GM12872 (cell line): Measurements from ENCODE around the gene CERS1.

Experiments used
- TF ChIP-seq, protein P1 (sequence below): IDR thresholded peaks from 3 replicates; pipeline ENCODE4 v1.5.1; 2011; ENCODE audit warnings: low read depth, mild to moderate bottlenecking, low read length, moderate library complexity; ENCODE audit not compliant: insufficient read depth

CERS1 gene

DNA sequence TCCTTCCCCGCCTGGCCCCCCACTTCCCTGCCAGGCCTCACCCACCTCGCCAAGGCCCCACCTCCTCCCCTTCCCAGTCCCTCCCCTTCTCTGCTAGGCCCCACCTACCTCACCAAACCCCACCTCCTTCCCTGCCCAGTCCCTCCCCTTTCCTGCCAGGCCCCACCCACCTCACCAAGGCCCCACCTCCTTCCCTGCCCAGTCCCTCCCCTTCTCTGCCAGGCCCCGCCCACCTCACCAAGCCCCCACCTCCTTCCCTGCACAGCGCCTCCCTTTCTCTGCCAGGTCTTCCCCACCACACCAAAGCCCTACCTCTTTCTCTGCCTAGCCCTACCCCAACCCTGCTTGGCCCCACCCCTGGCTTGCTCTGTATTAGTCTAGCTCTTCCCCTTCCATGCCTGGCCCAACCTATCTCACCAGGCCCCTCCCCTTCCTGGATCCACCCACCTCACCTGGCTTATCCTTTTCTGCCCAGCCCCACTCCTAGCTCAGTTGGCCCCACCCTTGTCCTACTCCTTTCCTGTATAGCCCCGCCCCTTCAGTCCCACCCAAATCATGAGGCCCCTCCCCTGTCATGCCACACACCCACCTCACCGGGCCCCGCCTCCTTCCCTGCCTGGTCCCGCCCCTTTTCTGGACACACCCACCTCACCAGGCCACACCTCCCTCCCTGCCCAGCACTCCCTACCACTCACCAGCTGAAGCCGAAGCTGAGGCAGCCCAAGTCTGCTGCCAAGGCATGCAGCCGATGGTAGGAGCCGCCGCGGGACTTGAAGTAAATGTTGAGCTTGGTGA, 16.2 kb downstream of the CERS1 start:
- TF ChIP-seq, protein P1, sequence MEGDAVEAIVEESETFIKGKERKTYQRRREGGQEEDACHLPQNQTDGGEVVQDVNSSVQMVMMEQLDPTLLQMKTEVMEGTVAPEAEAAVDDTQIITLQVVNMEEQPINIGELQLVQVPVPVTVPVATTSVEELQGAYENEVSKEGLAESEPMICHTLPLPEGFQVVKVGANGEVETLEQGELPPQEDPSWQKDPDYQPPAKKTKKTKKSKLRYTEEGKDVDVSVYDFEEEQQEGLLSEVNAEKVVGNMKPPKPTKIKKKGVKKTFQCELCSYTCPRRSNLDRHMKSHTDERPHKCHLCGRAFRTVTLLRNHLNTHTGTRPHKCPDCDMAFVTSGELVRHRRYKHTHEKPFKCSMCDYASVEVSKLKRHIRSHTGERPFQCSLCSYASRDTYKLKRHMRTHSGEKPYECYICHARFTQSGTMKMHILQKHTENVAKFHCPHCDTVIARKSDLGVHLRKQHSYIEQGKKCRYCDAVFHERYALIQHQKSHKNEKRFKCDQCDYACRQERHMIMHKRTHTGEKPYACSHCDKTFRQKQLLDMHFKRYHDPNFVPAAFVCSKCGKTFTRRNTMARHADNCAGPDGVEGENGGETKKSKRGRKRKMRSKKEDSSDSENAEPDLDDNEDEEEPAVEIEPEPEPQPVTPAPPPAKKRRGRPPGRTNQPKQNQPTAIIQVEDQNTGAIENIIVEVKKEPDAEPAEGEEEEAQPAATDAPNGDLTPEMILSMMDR = no peak

DNA sequence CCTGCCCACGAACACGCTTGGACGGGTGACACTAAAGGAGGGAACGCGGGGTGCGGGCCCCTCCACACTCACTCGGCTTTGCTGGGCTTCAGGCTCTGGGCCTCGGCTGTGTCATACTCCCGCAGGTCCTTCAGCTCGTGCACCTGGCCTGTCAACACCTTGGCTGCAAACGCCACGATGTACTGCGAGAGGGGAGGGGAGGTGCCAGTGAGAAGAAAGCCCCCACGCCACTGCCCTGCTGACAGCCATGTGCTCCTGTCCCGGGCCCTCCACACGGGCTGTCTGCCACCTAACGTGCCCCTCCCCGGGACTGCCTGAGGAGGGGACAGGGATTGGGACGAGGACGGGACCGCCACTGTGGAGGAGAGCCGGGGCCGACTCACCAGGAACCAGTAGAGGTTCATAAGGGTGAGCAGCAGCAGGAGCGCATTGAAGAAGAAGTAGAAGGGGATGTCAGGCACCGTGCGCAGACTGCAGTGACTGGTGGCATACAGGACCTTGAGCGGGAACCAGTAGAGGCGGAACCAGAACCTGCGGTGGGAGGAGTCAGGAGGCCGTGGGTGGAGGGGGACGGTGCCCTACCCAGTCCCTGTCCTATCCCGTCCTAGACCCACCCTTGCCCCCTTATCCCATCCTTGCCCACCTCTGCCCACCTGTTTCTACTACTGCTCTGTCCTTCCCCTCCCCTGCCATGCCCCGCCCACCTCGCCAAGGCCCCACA, 16.9 kb downstream of the CERS1 start:
- TF ChIP-seq, protein P1 = no peak

DNA sequence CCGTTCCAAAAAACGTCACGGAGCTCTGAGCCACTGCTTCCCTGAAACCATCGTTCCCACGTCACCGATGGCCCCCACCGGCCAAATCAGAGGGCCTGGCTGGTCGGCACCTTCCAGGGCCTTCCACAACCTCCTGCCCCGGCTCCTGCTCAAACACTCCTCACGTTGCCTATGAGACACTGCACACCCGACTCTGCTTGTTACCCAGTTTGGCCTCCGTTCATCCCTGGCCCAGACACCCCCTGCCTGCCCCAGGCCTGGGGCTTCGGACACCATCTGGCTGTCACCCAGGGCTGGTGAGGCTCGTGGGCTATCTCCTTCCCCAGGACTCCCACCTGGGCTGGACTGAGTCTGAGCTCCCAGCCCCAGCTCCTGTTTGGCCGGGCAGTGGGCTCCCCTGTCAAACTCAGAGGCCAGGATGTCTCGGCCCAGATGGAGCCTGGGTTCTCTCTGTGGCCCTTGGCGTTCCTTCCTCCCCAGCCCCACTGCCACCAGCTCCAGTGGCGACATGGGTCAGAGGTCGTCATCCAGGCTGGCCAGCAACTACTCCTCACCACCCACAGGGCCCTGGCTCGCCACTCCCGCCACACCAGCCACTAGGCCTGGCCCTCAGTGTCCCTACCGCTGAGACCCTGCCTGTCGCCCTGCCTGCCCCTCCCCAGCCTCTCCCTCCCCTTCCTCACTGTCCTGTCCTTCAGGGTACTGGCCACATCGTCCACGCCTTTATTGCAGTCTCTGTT, 17.7 kb downstream of the CERS1 start:
- TF ChIP-seq, protein P1 = no peak

DNA sequence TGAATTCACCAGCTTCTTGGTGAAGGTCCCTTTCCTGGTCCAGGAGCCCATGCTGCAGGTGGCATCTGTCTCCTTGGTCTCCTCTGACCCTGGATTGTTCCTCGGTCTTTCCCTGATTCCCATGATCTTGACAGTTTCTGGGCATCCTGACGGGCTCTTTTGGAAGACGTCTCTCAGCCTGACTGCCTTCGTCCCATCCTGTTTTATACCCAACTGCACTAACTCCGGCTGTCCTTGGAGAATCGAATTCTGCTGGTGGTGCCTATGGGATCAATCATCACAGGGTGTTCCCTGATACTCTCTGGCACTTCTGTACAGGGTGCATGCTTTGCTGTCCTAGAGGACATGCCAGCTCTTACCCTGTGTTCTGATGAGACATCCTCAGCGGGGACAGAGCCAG, 19.1 kb downstream of the CERS1 start:
- TF ChIP-seq, protein P1 = no peak

DNA sequence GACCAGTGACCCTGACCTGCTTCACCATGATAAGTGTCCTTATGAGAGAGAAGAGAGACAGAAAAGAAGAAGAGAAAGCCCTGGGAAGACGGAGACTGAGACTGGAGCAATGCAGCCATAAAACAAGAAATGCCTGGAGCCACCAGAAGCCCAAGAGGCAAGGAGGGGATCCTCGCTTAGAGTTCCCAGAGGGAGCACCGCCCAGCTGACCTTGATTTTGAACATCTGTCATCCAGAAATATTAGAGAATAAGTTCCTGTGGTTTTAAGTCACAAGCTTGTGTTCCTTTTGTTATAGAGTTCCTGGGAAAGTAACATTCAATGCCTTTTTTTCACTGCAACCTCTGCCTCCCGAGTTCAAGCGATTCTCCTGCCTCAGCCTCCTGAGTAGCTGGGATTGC, 20.2 kb downstream of the CERS1 start:
- TF ChIP-seq, protein P1 = no peak

DNA sequence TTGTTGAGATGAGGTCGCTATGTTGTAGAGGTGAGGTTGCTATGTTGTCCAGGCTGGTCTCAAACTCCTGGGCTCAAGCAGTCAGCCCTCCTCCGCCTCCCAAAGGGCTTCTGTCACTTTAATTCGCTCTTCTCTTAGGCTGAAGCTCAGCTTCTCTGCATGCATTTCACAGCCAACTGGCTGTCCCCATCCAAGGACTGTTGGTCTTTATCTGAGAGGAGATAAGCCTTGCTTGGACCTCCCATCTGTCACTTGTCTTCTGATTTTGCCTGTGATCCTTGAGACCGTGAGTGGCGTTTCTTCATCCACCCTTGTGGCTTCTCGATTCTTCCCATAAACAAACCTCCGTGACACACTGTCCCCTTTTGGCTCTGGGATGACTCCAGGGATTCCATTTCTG, 24.4 kb downstream of the CERS1 start:
- TF ChIP-seq, protein P1 = no peak

DNA sequence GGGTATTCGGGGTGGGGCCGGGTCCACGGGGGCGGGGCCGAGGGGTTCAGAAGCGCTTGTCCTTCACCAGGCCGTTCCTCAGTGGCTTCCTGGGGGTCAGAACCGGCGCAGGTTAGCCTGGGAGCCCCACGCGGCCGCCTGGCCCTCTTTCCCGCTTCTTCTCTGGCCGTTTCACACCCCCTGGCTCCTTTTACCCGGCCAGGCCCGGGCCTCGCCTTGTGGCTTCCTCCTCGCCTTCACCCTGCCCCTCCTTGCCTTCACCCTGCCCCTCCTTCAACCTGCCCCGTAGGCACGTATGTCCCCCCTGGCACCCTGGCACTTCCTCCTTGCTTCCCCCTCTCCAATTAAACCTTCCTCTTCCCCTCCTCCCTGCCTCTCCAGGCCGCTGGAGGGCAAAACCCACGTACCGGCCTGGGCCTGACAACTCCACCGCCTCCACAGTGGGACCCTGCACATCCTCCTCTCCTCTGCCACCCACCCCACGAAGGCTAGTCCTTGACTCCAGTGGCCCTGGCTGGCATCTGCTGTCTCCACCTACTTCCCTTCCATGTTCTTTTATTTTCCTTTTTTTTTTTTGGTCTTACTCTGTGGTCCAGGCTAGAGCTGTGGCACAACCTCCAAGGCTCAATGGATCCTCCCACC, 25.3 kb downstream of the CERS1 start:
- TF ChIP-seq, protein P1 = no peak
